Gastrocnemius medialis (tissue), 4 donors: ENCODE results near the gene VWC2.

Source experiments
- POLR2A ChIP-seq, 2 donors: fragments of 450-650 bp; IDR thresholded peaks; one replicate each; pipeline ENCODE4 v1.6.1; 2017; ENCODE audit warnings: antibody characterized with exemption in 2 of 2, mild to moderate bottlenecking in 2 of 2, moderate library complexity in 2 of 2
- TF ChIP-seq, protein P1 (sequence below), 5 experiments: fragments of 450-650 bp in 3 of 5; fragments of 200-600 bp in 2 of 5; sonication (generic) in 2 of 5; IDR thresholded peaks in 4 of 5; conservative IDR thresholded peaks in 1 of 5; 1 replicate in 4 of 5; 2 replicates in 1 of 5; pipeline ENCODE4 v1.5.1; 2016 to 2019; ENCODE audit warnings: antibody characterized with exemption in 5 of 5, mild to moderate bottlenecking in 3 of 5, moderate library complexity in 3 of 5

GRCh38 chr7:49878089-49878488 is 104.7 kb downstream of the VWC2 start:
- TF ChIP-seq, protein P1, sequence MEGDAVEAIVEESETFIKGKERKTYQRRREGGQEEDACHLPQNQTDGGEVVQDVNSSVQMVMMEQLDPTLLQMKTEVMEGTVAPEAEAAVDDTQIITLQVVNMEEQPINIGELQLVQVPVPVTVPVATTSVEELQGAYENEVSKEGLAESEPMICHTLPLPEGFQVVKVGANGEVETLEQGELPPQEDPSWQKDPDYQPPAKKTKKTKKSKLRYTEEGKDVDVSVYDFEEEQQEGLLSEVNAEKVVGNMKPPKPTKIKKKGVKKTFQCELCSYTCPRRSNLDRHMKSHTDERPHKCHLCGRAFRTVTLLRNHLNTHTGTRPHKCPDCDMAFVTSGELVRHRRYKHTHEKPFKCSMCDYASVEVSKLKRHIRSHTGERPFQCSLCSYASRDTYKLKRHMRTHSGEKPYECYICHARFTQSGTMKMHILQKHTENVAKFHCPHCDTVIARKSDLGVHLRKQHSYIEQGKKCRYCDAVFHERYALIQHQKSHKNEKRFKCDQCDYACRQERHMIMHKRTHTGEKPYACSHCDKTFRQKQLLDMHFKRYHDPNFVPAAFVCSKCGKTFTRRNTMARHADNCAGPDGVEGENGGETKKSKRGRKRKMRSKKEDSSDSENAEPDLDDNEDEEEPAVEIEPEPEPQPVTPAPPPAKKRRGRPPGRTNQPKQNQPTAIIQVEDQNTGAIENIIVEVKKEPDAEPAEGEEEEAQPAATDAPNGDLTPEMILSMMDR (IDR thresholded peaks at IDR 0.05 in 4 of 5, conservative IDR thresholded peaks at IDR 0.05 in 1 of 5): no peak
- no peak for TF ChIP-seq POLR2A (IDR thresholded peaks at IDR 0.05)
